BJ (cell line): ENCODE results near the gene HMG20B. TPM values are rescaled to one million over a fixed set of nuclear protein-coding genes. Genes with fewer than 3 reads are reported as not detected.

Experiments
- CTCF ChIA-PET: fragments of 350-600 bp; formaldehyde crosslinking; extraction: SDS; loops from one replicate; lab custom pipeline; 2021; ENCODE audit warnings: antibody characterized with exemption, inconsistent platforms; lab: Yijun Ruan, JAX
- POLR2A ChIA-PET: fragments of 300-600 bp; sonication (Branson Sonifier 250); formaldehyde crosslinking; extraction: SDS; loops from one replicate; lab custom pipeline; 2021; ENCODE audit warnings: antibody characterized with exemption; lab: Charles Lee
- DNase-seq: peaks from one replicate; pipeline ENCODE4 v3.0.0-alpha.2; 2011; ENCODE audit warnings: low read depth
- H3K27me3 ChIP-seq: 2 replicates; pipeline ENCODE4 v1.6.0; 2011; ENCODE audit warnings: low read length; ENCODE audit not compliant: control insufficient read depth, insufficient read depth
- H3K36me3 ChIP-seq: 2 replicates; pipeline ENCODE4 v1.5.1; 2011; ENCODE audit warnings: low read length; ENCODE audit not compliant: control insufficient read depth, insufficient read depth
- H3K4me3 ChIP-seq: 2 replicates; pipeline ENCODE4 v1.5.1; 2011; ENCODE audit warnings: low read depth, mild to moderate bottlenecking, control low read depth, low read length
- polyA plus RNA-seq: library from polyadenylated mRNA; depleted of rRNA; stranded (reverse); fragments of >200 nt; gene quantifications from 2 replicates; pipeline ENCODE4 v1.2.3, GENCODE V29; 2011
- TF ChIP-seq, protein P1 (sequence below): IDR thresholded peaks from 2 replicates; pipeline ENCODE4 v1.5.1; 2011; ENCODE audit warnings: low read depth, mild to moderate bottlenecking, control low read depth, inconsistent platforms, low read length, moderate library complexity; ENCODE audit not compliant: insufficient read depth

Gene HMG20B
- polyA plus RNA-seq, 1 experiment = 54.2 TPM

GRCh38 chr19:3555653-3556422 lies 16.9 kb upstream of the HMG20B start:
- ChIA-PET POLR2A (no interaction called here), CTCF (interaction anchor here (5.8 kb wide), 1 partner anchor 9 kb away, joined by 57 read pairs; no protein-coding TSS in a partner anchor)
- H3K4me3 ChIP-seq = peak overlapping the region; percentile 72
- TF ChIP-seq, protein P1, sequence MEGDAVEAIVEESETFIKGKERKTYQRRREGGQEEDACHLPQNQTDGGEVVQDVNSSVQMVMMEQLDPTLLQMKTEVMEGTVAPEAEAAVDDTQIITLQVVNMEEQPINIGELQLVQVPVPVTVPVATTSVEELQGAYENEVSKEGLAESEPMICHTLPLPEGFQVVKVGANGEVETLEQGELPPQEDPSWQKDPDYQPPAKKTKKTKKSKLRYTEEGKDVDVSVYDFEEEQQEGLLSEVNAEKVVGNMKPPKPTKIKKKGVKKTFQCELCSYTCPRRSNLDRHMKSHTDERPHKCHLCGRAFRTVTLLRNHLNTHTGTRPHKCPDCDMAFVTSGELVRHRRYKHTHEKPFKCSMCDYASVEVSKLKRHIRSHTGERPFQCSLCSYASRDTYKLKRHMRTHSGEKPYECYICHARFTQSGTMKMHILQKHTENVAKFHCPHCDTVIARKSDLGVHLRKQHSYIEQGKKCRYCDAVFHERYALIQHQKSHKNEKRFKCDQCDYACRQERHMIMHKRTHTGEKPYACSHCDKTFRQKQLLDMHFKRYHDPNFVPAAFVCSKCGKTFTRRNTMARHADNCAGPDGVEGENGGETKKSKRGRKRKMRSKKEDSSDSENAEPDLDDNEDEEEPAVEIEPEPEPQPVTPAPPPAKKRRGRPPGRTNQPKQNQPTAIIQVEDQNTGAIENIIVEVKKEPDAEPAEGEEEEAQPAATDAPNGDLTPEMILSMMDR = no peak
- no peaks in the 10 kb centered on the region; the same call in 1 of the 2 replicates for H3K36me3 ChIP-seq
- no peak for DNase-seq
- no peaks in the 10 kb centered on the region for H3K27me3 ChIP-seq

DNA sequence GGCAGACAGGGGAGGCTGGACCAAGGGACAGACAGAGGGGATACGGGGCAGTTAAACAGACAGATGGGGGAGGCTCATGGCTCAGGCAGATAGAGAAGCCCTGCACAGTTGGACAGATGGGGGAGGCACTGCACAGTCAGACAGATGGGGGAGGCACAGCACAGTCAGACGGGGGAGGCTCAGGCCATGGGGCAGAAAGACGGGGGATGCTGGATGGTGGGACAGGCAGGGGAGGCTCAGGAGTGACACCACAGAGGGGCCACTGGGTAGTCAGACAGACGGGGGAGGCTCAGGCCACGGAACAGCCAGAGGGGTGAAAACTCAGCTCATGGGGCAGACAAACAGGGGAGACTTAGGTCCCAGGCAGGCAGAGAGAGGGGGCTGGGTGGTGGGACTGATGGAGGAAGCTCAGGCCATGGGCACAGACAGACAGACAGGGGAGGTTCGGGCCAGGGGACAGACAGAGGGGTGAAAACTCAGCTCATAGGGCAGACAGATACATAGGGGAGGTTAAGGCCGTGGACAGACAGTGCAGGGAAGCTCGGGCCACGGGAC lies 16.2 kb upstream of the HMG20B start:
- ChIA-PET CTCF (interaction anchor here (0.8 to 5.8 kb wide), 2 partner anchors 10 to 17 kb away, joined by 3 to 57 read pairs; no protein-coding TSS in a partner anchor), POLR2A (no interaction called here)
- DNase-seq = no peak
- H3K4me3 ChIP-seq = peak overlapping the region; percentile 72
- TF ChIP-seq, protein P1 = no peak
- no peaks in the 10 kb centered on the region; the same call in 1 of the 2 replicates for H3K36me3 ChIP-seq
- H3K27me3 ChIP-seq = no peaks in the 10 kb centered on the region

DNA sequence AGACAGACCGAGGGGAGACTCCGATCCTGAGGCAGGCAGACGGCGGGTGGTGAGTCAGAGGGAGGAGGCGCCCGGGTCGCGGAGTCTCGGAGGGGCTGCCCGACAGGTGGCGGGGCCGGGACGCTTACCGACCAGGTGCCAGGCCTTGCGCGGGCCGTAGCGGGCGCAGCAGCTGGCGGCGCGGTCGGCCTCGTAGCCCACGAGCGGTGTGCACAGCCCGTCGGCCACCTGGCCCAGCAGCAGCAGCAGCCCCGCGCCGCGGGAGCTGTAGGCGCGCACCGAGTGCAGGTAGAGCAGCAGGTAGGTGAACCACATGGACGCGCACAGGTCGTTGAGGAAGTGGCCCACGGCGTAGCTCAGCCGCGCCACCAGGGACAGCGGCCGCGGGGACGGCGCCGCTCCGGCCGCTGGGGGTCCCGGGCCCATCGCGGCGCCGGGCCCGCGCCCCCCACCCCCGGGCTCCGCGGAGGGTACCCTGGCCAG lies 15.7 kb upstream of the HMG20B start:
- Histone ChIP-seq H3K27me3 (no peaks in the 10 kb centered on the region), H3K4me3 (peak overlapping the region; percentile 72), H3K36me3 (no peaks in the 10 kb centered on the region)
- TF ChIP-seq, protein P1 = no peak
- POLR2A ChIA-PET = no interaction called here
- CTCF ChIA-PET = interaction anchor here (0.8 to 5.8 kb wide), 2 partner anchors 11 to 17 kb away, joined by 3 to 57 read pairs; no protein-coding TSS in a partner anchor
- DNase-seq = no peak

DNA sequence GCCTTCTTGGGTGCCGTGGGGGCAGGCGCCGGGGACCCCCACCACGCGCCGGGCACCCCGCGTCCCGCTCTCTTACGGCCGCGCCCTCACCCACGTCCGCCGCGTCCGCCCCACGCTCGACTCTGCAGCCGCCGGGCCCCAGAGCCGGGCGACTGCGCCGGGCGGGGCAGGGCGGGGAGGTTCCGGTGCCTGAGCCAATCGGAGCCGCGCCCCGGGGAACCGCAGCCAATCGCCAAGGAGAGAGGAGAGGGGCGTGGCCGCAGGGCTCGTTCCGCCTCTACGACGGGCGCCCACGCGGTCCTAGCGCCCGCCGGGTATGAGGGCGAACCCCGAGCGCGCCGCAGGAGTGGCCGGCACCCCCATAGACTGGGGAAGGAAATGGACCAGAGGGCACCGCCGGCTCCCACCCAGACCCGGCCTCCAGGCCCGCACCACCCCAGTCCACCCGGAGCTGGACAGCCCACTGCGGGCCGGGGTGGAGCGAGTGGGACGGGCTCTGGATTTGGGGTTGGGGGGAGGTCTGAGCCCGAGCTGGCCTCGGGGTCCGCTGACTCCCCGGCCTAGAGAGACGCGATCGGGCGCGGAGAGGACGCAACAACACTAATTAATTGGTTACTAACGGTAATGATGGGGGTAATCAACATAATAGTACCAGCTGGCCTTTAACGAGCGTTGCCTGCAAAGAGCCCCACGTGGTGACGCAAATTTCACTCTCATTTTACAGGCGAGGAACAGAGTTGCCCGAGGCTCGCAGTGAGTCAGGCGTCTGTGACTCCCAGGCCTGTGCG lies 15.1 kb upstream of the HMG20B start, which contains the start of gene MFSD12:
Gene MFSD12 (minus strand): TSS at position 126 of the 788 bp plus-strand sequence. CDS start 183 bp downstream, outside the sequence.
- POLR2A ChIA-PET = interaction anchor here (0.5 kb wide), 1 partner anchor 464 kb away, joined by 3 read pairs; no protein-coding TSS in a partner anchor

More for the DNA sequence above, 15.1 kb upstream of the HMG20B start, which contains the start of gene MFSD12:
- no peaks in the 10 kb centered on the region for H3K27me3 ChIP-seq
- H3K36me3 ChIP-seq = no peaks in the 10 kb centered on the region
- CTCF ChIA-PET = interaction anchor here (0.6 to 5.8 kb wide), 2 partner anchors 11 to 21 kb away, joined by 4 to 57 read pairs; no protein-coding TSS in a partner anchor
- DNase-seq = peak; percentile 79
- TF ChIP-seq, protein P1 = no peak
- peak within 1 kb of the TSS; percentile 72 for H3K4me3 ChIP-seq
